Suppressor macrophage treated with lipopolysaccharide for 4 hours (primary cell): Measurements from ENCODE around the gene CLCA2.

ENCODE experiments used
- DNase-seq: peaks from one replicate; pipeline ENCODE4 v3.0.0-alpha.2; 2020

The CLCA2 gene, protein sequence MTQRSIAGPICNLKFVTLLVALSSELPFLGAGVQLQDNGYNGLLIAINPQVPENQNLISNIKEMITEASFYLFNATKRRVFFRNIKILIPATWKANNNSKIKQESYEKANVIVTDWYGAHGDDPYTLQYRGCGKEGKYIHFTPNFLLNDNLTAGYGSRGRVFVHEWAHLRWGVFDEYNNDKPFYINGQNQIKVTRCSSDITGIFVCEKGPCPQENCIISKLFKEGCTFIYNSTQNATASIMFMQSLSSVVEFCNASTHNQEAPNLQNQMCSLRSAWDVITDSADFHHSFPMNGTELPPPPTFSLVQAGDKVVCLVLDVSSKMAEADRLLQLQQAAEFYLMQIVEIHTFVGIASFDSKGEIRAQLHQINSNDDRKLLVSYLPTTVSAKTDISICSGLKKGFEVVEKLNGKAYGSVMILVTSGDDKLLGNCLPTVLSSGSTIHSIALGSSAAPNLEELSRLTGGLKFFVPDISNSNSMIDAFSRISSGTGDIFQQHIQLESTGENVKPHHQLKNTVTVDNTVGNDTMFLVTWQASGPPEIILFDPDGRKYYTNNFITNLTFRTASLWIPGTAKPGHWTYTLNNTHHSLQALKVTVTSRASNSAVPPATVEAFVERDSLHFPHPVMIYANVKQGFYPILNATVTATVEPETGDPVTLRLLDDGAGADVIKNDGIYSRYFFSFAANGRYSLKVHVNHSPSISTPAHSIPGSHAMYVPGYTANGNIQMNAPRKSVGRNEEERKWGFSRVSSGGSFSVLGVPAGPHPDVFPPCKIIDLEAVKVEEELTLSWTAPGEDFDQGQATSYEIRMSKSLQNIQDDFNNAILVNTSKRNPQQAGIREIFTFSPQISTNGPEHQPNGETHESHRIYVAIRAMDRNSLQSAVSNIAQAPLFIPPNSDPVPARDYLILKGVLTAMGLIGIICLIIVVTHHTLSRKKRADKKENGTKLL

DNA sequence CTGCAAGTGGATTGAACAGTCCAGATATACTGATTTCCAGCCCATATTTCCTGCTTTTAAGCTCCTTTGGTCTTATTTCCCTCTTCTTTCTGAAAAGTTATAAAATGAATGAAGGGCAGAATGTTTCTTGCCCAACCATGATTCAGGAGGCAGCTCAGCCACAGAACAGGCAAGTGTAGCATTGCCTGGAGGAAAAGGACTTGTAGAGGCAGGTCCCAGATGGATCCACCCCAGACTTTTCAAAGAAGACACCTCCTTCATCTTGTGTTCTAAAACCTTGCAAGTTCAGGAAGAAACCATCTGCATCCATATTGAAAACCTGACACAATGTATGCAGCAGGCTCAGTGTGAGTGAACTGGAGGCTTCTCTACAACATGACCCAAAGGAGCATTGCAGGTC lies at the start of gene CLCA2:
Gene CLCA2 (plus strand): TSS at position 299 of the 400 bp plus-strand sequence. CDS start 77 bp downstream, at position 376.
- DNase-seq, result no peak

DNA sequence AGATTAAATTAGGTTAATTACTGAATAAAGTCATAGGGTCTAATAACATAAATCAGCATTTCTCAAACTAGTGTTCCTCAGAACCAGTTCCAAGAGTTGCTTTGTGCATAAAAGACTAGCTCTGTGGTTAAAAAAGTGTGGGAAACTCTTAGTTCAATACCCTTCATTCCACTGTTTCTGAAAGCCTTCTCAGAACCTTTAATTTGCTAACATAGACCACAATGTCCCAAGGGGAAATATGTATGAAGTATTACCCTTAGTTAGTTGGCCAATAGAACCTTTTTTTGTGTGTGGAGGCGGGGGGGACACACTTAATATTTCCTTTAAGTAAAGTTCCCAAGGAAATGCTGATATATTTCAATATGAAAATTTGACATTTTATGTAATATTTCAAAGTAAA lies 48.3 kb upstream of the CLCA2 start:
- no peak for DNase-seq

DNA sequence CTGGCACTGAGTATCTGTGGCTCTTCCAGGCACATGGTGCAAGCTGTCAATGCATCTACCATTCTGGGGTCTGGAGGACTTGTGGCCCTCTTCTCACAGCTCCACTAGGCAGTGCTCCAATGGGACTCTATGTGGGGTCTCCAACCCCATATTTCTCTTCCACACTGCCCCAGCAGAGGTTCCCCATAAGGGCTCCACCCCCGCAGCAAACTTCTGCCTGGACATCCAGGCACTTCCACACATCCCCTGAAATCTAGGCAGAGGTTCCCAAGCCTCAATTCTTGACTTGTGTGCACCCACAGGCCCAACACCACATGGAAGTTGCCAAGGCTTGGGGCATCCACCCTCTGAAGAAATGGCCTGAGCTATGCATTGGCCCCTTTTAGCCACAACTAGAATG lies 46.6 kb upstream of the CLCA2 start:
- no peak for DNase-seq

DNA sequence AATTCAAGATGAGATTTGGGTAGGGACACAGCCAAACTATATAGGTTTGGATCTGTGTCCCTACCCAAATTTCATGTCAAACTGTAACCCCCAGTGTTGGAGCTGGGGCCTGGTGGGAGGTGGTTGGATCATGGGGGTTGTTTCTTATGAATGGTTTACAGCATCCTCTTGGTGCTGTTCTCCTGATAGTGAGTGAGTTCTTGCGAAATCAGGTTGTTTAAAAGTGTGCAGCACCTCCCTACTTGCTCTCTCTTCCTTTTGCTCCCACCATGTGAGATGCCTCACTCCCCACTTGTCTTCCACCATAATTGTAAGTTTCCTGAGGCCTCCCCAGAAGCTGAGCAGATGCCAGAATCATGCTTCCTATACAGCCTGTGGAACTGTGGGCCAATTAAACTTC lies 45.2 kb upstream of the CLCA2 start:
- DNase-seq, result no peak

DNA sequence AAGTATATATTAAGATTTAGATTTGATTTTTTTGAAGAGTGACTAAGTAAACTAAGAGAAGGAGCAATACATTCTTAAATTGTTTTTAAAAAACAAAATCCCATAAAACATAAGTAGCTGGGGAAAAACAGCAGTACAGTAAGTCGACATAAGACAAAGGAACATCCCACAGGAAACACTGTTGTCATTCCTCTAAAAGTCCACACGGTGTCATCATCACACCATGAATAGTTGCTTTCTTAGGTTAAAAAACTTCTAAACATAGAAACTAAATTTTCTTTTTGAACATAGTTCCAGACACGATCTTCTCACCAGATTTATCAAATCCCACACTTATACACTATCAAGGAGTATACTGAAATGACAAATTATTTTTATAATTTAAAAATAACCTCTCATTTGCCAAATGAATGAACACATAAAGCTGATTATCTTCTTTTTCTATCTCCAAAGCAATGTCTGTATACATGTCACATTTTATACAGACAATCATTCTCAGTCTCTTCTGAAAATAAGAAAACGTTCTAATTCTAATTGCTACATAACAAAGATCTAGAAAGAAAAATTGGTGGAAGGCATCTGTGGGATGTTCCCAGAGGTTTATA lies 43.6 kb upstream of the CLCA2 start:
- DNase-seq, result peak; percentile 68

DNA sequence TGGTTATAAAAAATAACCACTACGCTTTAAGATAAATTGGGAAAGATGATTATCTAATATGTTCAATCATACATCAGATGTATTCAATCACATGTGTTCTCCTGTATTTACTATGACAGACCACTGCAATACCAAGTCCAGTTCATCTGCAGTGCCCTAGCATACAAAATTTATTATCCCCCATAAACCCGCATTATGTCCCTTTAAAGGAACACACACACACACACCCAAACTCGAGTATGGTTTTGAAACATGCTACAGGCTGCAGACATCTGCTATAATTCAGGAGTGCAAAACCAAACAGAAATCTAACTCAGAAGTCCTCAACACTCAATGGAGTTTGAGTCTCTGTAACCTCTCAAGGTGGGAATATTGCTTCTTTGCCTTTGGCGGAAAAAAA lies 42.7 kb upstream of the CLCA2 start:
- no peak for DNase-seq

DNA sequence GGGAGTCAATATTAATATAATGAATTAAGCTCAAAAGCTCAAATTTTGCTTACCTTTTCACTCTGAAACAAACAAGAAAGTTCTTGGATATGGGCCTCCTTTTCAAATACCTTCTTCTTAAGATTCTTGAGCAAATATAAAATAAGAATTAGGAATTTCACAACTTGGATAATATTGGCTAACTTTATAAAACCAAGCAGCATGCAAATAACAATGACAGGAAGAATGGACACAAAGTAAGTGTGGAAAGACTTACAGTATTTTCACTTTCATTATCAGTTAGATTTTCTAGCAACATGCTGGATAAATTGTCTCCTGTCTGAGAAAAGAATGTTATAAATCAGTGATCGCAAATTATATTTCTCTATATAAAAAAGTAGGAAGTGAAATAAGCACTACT lies 41.1 kb upstream of the CLCA2 start:
- DNase-seq, result peak; percentile 71

DNA sequence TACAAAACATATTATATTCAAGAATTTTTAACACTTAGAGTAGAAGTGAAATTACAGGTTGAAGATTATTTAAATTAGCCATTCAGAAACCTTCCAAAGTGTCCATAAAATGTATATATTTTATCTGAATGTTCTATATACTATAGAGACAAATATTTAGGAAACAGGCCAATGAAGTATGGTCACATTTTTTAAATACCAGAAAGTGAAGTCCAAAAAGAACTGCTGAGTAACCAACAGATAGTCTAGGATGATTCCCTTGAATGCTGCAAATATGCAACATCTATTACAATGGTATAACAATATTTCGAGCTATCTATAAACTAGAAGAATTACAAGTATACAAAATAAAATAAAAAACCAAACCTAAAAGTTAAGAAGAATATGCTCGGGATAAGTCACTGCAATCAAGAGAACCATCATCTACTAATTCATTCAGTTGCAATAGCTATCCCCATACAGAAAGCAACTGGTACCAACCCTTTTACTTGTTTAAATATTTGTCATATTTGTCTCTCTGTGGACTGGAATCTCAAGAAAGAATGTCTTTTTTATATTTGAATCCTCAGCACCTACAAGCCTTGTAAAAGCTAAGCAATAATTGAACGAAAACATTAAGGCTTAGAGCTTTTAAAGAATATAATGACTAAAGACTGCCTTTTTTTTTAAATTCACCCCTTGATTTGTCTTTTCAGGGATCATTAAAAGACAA lies 35.9 kb upstream of the CLCA2 start:
- DNase-seq, result no peak

DNA sequence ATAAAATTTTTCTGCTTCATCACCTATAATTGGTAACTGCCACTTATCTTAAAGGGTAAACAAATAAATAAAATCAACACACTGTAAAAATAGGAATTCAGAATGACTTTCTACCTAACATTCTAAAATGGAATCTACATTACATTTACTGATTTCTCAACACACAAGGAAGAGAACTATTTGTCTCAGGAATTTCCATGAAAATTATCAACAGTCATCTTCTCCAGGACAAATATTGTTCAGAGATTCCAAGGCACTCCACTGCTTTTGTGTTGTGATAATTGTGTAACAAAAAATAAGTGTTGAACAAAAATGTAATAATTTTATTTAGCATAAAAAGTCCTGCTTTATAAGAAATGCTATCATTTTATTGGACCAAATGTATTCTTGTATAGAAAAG lies 35.2 kb upstream of the CLCA2 start:
- no peak for DNase-seq

DNA sequence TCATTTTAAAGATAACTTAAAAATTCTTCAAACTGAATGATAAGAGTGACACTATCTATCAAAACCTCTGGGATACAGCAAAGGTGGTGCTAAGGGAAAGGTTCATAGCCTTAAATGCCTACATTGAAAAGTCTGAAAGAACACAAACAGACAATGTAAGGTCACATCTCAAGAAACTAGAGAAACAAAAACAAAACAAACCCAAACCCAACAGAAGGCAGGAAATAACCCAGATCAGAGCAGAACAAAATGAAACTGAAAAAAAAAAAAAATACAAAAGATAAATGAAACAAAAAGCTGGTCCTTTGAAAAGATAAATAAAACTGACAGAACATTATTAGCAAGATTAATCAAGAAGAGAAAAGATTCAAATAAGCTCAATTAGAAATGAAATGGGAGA lies 34.7 kb upstream of the CLCA2 start:
- DNase-seq, result peak; percentile 42

DNA sequence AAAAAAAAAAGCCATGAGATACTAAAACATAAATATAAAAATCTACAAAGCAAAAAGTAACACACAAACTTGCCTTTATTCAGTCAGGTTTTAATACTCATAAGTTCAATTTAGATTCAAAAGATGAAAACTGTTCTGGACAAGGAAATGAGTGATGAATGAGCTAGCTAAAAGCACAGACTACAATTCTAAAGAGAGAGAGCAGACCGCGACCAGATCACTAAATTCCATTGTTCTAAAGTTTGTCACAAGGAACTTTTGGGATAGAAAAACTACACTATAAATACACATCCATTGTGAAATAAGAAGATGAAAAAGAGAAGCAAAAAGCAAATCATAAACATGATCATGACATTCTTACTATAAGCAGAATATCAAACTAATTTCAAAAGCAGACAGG lies 29.6 kb upstream of the CLCA2 start:
- no peak for DNase-seq

DNA sequence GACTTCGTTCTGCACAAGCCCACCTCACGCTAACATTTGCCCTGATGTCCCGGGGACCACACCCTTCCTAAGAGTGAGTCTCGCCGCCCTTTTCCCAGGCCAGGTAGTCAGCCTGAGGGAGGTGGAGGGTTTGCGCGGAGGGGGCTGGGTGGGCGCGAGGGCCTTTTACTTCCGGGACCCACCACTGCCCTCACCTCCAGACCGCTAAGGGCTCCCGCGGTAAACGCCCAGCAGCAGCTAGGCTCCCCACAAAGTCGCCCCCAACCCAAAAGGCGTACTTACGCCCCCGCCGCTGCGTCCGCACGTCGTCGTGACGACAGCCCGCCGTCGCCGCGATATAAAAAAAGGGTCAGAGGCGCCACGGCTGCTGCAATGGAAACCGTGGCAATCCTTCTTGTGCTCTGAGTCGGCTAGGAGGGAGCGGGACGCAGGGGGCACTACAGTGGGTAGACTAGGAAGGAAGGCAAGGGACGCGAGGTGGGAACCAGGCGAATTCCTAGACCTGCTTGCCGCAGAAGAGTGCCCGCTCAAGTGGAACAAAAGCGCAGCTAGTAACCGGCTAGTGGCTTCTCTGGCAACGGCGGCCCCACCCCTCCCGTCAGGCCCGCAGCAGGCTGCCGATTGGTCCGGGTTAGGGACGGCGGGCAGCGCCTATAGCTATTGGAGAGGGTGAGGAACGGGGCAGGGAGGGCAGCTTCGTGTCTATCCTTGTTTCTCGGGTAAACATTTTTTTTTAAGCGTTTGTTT lies 28.0 kb upstream of the CLCA2 start, which contains the start of gene ODF2L:
Gene ODF2L (minus strand): TSS at position 573 of the 747 bp plus-strand sequence. CDS start 9,296 bp downstream, outside the sequence.
- DNase-seq, result peak; percentile 90

DNA sequence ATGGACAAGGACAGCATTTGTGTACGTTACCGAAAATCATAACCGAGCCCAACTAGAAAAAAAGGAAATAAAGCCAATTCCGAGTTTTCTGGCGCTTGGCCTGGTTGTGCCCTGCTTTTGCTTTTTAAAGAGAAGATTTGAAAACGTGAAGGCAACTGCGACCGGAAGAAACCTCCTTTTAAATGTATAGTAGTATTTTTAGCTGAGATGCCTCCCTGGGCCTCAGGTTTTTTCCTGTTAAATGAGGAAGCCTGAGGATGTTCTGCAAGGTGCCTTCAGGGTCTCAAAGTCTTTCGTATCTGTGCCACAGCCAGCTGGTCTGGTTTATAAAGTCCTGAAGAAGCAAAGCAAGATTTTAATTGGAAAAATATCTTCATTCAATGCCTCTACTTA lies 27.5 kb upstream of the CLCA2 start:
- DNase-seq, result no peak

DNA sequence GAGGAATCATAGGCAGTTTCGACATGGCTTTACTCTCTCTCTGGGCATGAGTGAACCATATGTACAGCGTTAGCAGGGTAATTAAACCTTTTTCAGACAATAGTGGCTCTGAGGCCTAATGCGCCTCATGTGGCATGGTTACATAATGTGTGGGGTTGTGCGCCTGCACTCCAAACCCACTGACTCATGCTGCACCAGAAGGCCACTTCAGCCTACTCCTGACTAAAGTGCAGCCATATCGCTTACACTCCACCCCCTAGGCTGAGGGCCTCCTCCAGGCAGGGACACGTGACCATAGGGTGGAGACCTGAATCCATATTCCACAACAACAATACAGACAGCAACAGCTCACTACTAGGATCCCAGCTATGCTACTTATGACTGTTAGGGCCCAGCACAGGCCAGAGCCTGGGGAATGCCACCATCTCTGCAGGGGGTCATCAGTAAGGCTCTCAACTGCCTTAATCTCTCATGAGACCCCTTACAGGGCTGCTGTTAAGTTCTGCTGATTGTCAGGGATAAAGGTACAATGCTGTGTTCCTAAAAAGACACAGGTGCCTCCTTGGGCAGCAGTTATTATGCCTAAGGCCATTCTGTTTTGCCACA lies 14.5 kb upstream of the CLCA2 start:
- no peak for DNase-seq

DNA sequence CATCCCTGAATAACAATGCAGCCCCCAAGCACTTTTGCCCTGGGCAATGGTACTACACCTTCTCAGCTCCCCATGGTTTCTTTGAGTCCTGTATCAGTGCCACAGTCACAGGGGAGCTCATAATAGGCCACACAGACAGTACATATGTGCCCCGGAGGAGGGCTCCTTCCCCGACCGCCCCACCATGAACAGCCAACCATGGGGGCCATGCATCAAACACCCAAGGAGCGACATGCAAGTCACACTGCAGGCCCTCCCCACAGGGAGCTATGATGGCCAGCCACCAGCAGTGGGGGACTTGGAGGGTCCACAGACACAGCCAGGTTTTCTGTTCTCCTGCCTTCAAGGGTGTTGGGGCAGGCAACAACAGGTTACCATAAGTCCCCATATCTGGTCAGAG lies 13.1 kb upstream of the CLCA2 start:
- DNase-seq, result no peak

DNA sequence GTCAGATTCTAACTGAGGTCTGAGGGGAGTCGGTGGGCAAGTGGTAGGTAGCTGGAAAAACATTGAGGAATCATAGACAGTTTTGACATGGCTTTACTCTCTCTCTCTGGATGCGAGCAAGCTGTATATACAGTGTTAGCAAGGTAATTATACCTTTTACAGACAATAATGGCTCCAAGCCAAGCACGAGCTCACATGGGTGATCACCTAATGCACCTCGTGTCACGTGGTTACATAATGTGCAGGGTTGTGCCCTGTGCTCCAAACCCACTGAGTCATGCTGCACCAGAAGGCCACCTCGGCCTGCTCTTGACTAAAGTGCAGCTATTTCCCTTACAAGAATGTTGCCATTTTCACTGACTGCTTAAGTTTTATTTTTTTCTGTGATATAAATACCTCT lies 7.6 kb upstream of the CLCA2 start:
- DNase-seq, result no peak

DNA sequence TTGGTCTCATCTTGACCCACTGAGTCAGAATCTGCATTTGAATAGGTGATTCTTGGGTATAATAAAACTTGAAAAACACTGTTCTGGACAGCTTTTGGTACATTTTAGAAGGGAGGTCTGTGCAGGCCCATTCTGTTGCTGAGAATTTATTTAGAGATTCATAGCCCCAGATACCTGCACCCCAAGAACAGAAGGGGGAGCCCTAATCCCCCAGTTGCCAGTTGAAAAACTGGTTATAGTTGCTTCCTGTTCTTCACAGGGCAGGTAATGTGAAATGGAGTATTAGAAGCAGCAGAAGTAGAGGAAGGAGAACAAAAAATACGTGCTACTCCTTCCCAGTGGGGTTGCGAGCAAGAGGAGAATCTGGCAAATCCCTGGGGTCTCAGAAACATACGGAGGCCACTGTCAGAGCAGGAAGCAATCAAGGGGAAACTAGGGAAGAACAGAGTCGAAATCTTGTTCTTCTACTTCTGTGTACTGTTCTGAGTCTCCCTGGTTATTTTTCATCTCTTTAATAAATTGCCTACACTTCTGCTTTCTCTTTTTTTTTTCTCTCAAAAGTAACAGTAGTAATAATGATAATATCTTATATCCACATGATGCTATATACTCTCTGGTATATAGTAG lies 4.6 kb upstream of the CLCA2 start:
- peak; percentile 54 for DNase-seq

DNA sequence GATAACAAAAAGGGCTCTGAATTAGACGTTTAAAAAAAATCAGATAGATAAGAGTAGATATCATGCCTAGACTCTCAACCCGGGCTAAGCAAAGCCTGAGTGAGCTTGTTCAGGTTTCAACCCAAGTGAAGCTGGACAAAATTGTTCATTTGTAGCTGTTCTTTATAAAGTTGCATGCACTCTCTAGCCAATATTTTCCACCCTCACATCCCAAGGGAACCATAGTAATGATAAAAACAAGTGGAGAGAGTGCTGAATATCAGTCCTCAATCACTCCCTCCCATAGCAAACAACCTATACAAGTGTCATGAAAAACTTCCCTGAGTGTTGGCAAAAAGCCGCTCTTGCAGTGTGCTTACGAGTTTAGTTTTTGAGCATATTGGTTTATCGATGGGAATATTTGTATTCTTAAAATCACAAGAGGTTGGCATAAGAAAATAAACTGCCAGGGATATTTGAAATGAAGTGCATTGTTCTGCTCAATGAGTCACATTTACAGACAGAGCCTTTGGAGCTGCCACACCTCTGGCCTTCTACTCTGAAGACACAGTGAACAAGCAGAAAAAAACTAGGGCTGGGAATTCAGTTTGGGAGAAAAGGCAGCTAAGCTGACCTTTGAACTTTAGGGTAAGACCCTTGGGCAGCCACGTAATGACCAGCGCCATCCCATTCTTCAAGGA lies 2.2 kb upstream of the CLCA2 start:
- DNase-seq, result no peak

DNA sequence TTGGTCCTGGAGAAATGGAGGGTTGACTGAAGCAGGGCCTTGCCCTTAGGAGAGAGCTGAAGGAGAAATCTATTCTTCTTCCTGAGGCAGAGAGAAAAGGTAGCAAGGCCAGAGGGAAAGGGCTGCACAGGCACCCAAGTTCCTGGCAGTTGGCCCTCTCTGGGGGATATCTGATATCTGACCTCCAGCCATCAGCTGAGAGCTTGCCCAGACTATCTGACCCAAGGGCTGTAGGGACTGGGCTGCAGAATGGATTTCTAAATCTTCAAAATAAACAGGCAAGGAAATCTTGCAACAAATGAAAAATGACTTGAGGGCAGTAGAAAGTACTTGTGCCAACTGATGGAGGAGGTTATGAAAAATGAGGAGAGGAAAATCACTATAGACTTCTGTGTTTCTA lies 498 bp upstream of the CLCA2 start:
- DNase-seq, result no peak

DNA sequence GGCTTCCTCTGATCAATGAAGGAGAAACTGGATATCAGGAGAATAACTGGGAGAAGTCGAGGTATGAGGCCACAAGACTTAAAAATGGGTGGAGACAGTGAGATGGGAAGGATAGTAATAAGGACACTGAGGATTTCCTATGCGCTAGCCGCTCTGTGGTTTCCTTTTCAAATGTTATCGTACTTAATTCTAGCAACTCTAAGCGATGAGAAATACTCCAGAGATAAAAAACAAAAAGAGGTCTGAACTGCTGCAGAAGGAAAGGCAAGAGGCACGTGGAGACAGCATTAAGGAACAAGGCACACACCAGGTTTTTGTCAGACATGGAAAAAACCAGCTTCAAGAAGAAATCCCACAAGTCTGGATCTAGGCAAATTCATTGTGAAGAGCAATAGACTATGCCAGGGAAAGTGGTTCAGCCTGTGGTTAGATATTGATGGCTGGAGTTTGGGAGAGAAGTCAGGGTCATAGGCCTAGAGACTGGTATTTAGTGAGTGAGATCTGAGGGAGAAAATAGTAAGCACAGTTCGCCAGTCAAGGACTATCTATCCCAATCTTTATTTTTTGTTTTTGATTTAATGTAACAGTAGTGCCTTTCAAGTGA lies 5.3 kb downstream of the CLCA2 start:
- peak; percentile 38 for DNase-seq
